Parathyroid adenoma (tissue), 2 donors: Measurements from ENCODE around the gene MFAP4.

ENCODE experiments used
- H2AFZ ChIP-seq: fragments of 300-600 bp; sonication (generic); one replicate; pipeline ENCODE4 v1.7.0; 2017; ENCODE audit warnings: antibody characterized with exemption, mild to moderate bottlenecking
- H3K27ac ChIP-seq: fragments of 300-600 bp; sonication (generic); one replicate; pipeline ENCODE4 v1.7.0; 2017
- H3K27me3 ChIP-seq: fragments of 300-600 bp; sonication (generic); one replicate; pipeline ENCODE4 v1.7.0; 2017; ENCODE audit warnings: low read length; ENCODE audit not compliant: control insufficient read depth, insufficient read depth
- H3K36me3 ChIP-seq: fragments of 300-600 bp; sonication (generic); one replicate; pipeline ENCODE4 v1.7.0; 2017; ENCODE audit warnings: low read length; ENCODE audit not compliant: control insufficient read depth, insufficient read depth
- H3K4me1 ChIP-seq: fragments of 300-600 bp; sonication (generic); one replicate; pipeline ENCODE4 v1.7.0; 2017; ENCODE audit warnings: control low read depth
- H3K4me2 ChIP-seq: fragments of 300-600 bp; sonication (generic); one replicate; pipeline ENCODE4 v1.7.0; 2017; ENCODE audit warnings: low read length
- H3K4me3 ChIP-seq: fragments of 300-600 bp; sonication (generic); one replicate; pipeline ENCODE4 v1.7.0; 2017; ENCODE audit warnings: low read depth, low read length
- H3K79me2 ChIP-seq: fragments of 300-600 bp; sonication (generic); one replicate; pipeline ENCODE4 v1.7.0; 2017; ENCODE audit warnings: control low read depth
- H3K9ac ChIP-seq: fragments of 300-600 bp; sonication (generic); one replicate; pipeline ENCODE4 v1.7.0; 2017; ENCODE audit warnings: mild to moderate bottlenecking
- H3K9me3 ChIP-seq: fragments of 300-600 bp; sonication (generic); one replicate; pipeline ENCODE4 v1.7.0; 2017; ENCODE audit warnings: low read length; ENCODE audit not compliant: control insufficient read depth
- TF ChIP-seq, protein P1 (sequence below): fragments of 300-600 bp; sonication (generic); IDR thresholded peaks from one replicate; pipeline ENCODE4 v1.7.0; 2017; ENCODE audit warnings: antibody characterized with exemption, mild to moderate bottlenecking
- donor health status: primary hyperparathyroidism.

The MFAP4 gene

DNA sequence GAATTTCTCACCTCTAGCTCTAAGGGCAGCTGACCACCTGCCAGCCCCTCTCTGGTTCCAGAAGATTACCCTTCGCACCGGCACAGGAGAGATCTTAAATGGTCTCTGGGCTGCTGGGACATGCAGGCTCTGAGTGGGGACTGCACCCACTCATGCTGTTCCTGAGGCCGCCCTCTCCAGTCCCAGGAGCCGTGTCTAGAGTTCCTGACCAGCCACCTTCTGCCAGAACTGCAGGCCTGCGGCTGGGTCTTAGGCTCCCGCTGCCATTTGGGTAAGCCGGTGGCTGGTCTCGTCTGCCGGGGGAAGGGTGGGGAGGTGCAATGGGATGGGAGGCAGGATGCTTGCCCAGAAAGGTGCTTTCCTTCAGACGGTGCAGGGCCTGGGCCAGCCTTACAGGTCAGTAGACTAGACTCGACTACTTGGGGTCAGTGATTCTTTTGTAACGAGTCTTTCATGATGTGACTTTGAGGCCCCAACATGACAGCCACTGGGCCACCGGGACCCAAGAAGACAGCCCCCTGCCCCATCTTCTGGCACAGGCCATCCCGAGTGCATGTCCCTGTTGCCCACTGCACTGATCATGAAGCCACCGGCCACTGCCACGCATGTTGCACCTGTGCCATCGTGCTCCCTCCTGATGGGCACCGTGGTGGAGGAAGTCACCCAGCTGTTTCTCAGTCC, 50.9 kb downstream of the MFAP4 start:
- no peak overlapping the region for H2AFZ ChIP-seq
- H3K4me1 ChIP-seq: peaks cover 9% of the 10 kb centered on the region
- no peak overlapping the region for H3K9ac ChIP-seq
- no peak overlapping the region for H3K4me3 ChIP-seq
- TF ChIP-seq, protein P1, sequence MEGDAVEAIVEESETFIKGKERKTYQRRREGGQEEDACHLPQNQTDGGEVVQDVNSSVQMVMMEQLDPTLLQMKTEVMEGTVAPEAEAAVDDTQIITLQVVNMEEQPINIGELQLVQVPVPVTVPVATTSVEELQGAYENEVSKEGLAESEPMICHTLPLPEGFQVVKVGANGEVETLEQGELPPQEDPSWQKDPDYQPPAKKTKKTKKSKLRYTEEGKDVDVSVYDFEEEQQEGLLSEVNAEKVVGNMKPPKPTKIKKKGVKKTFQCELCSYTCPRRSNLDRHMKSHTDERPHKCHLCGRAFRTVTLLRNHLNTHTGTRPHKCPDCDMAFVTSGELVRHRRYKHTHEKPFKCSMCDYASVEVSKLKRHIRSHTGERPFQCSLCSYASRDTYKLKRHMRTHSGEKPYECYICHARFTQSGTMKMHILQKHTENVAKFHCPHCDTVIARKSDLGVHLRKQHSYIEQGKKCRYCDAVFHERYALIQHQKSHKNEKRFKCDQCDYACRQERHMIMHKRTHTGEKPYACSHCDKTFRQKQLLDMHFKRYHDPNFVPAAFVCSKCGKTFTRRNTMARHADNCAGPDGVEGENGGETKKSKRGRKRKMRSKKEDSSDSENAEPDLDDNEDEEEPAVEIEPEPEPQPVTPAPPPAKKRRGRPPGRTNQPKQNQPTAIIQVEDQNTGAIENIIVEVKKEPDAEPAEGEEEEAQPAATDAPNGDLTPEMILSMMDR: no peak
- no peak overlapping the region for H3K27ac ChIP-seq
- H3K79me2 ChIP-seq: no peaks in the 10 kb centered on the region
- no peaks in the 10 kb centered on the region for H3K27me3 ChIP-seq
- H3K36me3 ChIP-seq: no peaks in the 10 kb centered on the region
- no peak overlapping the region for H3K4me2 ChIP-seq
- H3K9me3 ChIP-seq: no peaks in the 10 kb centered on the region

DNA sequence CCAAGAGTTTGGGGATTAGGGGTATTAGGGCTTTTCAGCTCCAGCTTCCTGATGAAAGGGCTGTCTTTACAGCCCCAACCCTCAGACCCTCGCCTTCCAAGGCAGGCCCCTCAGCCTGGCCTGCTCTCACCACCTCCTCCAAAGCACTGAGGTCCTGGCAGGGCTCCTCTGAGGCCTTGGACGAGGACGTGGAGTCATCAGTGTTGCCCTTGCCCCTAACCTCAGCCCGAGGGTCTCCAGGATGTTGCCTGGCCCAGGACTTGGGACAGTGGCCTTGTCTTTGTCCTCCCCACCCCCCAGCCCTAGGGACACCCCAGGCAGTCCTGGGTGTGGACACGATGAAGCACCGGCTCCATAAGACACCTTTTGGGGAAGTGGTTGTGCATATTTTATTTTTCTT, 52.7 kb downstream of the MFAP4 start:
- peaks cover 9% of the 10 kb centered on the region for H3K4me1 ChIP-seq
- no peak overlapping the region for H2AFZ ChIP-seq
- no peak overlapping the region for H3K4me3 ChIP-seq
- no peaks in the 10 kb centered on the region for H3K9me3 ChIP-seq
- H3K27ac ChIP-seq: no peak overlapping the region
- TF ChIP-seq, protein P1: no peak
- no peaks in the 10 kb centered on the region for H3K79me2 ChIP-seq
- no peak overlapping the region for H3K9ac ChIP-seq
- H3K36me3 ChIP-seq: no peaks in the 10 kb centered on the region
- H3K27me3 ChIP-seq: no peaks in the 10 kb centered on the region
- H3K4me2 ChIP-seq: no peak overlapping the region

DNA sequence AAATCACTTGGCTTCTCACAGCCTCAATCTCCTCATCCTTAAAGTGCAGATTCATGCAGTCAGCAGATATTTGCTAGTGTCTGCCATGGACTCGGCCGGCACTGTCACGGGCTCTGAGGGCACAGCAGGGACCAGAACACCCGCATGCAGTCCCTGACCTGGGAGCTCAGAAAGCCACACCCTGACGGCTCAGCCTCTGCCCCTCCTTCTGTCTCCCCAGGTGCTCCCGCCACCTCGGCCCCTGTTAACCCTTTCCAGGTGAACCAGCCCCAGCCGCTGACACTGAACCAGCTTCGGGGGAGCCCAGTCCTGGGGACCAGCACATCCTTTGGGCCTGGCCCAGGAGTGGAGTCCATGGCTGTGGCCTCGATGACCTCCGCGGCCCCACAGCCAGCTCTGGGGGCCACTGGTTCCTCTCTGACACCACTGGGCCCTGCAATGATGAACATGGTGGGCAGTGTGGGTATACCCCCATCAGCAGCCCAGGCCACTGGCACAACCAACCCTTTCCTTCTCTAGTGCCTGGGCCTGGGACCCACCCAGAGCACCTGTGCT, 53.2 kb downstream of the MFAP4 start:
- Histone ChIP-seq H3K27me3 (no peaks in the 10 kb centered on the region), H3K79me2 (no peaks in the 10 kb centered on the region), H3K27ac (no peak overlapping the region), H3K9ac (no peak overlapping the region), H3K36me3 (no peaks in the 10 kb centered on the region), H3K4me1 (peaks cover 9% of the 10 kb centered on the region), H3K4me2 (no peak overlapping the region), H3K9me3 (no peaks in the 10 kb centered on the region), H3K4me3 (no peak overlapping the region), H2AFZ (no peak overlapping the region)
- TF ChIP-seq, protein P1: no peak
